NCI-H2029 (cell line): ENCODE results near the gene FOXN1.

Source experiments
- DNase-seq: peaks from one replicate; lab custom pipeline; 2025; lab: John Stamatoyannopoulos, UW

Gene FOXN1

GRCh38 chr17:28574526-28574925 lies 68.4 kb downstream of the FOXN1 start:
- no peak for DNase-seq

GRCh38 chr17:28575126-28575795 lies 69.1 kb downstream of the FOXN1 start:
- no peak for DNase-seq

- peak; percentile 2 for DNase-seq
These were observed 69.9 kb downstream of the FOXN1 start for GRCh38 chr17:28576016-28576415.

GRCh38 chr17:28576758-28577465 lies 70.8 kb downstream of the FOXN1 start, which contains the start of gene ALDOC:
Gene ALDOC, minus strand, starts transcription at chr17:28576895. Its CDS starts 1,363 bp downstream, at chr17:28575532.
- DNase-seq: peak; percentile 94

- no peak for DNase-seq
These were observed 71.3 kb downstream of the FOXN1 start for GRCh38 chr17:28577466-28577824.

- no peak for DNase-seq
These were observed 72.4 kb downstream of the FOXN1 start for GRCh38 chr17:28578246-28579195.

- DNase-seq: no peak
These were observed 73.4 kb downstream of the FOXN1 start for GRCh38 chr17:28579526-28579925.

GRCh38 chr17:28580959-28581358 lies 74.8 kb downstream of the FOXN1 start:
- no peak for DNase-seq

GRCh38 chr17:28582513-28582912 lies 76.4 kb downstream of the FOXN1 start:
- DNase-seq: no peak

- no peak for DNase-seq
These were observed 78.3 kb downstream of the FOXN1 start for GRCh38 chr17:28584434-28584833.

- DNase-seq: no peak
These were observed 79.7 kb downstream of the FOXN1 start for GRCh38 chr17:28585851-28586250.
